ENCODE data around the gene MBD3.

The MBD3 gene

GRCh38 chr19:1593501-1593772, 772 bp upstream of the MBD3 start:
- Histone ChIP-seq H2BK5ac (ENCODE audit: low read length) (no peak overlapping the region), H3K14ac (ENCODE audit: low read length) (no peak overlapping the region), H3K18ac (ENCODE audit: low read length) (no peak overlapping the region), H3K9ac (ENCODE audit: low read depth, low read length, poor library complexity) (no peak overlapping the region), H2BK12ac (ENCODE audit: low read length) (peak overlapping the region; percentile 53), H4K8ac (ENCODE audit: low read depth, low read length) (no peak overlapping the region), H3K9me3 (replicated peaks in 1 of 2; ENCODE audit: control insufficient read depth in 2 of 2, insufficient read depth in 1 of 2, low read depth in 1 of 2, low read length in 2 of 2) (no peaks in the 10 kb centered on the region), H2BK120ac (ENCODE audit: low read depth, low read length) (no peak overlapping the region), H2AK5ac (ENCODE audit: low read depth, low read length) (peak overlapping the region; percentile 79), H3K4ac (ENCODE audit: low read length) (no peak overlapping the region), H3K27me3 (ENCODE audit: control insufficient read depth in 3 of 3, insufficient read depth in 3 of 3, low read depth in 1 of 3, low read length in 3 of 3) (no peaks in the 10 kb centered on the region), H3K4me3 (ENCODE audit: low read length in 2 of 2) (no peak overlapping the region), H4K91ac (ENCODE audit: low read depth, low read length, poor library complexity) (no peak overlapping the region), H3K4me1 (ENCODE audit: control insufficient read depth in 2 of 2, insufficient read depth in 1 of 2, low read depth in 1 of 2, low read length in 2 of 2) (peaks cover 10 to 14% of the 10 kb centered on the region in 2 donors), H3K36me3 (replicated peaks in 1 of 2; ENCODE audit: control insufficient read depth in 2 of 2, insufficient read depth in 2 of 2, low read length in 2 of 2) (peaks cover 15 to 59% of the 10 kb centered on the region in 2 donors), H2BK15ac (ENCODE audit: low read length) (no peak overlapping the region), H3K23ac (ENCODE audit: low read depth, low read length, poor library complexity) (no peak overlapping the region), H2AFZ (ENCODE audit: low read length) (no peak overlapping the region), H3K79me1 (ENCODE audit: low read depth, low read length) (peaks cover 7% of the 10 kb centered on the region), H3K27ac (replicated peaks; ENCODE audit: low read length) (no peak overlapping the region), H3K4me2 (ENCODE audit: insufficient read depth, low read length, poor library complexity, severe bottlenecking) (peak overlapping the region; percentile 71)
- no CpG with 5 or more reads among the region's 10 CpGs for WGBS, 2 donors (ENCODE audit: extremely low coverage in 2 of 2, insufficient read length in 2 of 2, insufficient replicate concordance in 1 of 2)
- no peak for DNase-seq (ENCODE audit: low spot score)

GRCh38 chr19:1592024-1592754, 476 bp downstream of the MBD3 start:
- peak overlapping the region; percentile 100 for H3K27ac ChIP-seq (replicated peaks; ENCODE audit: low read length)
- H3K4ac ChIP-seq (ENCODE audit: low read length), result peak overlapping the region; percentile 97
- DNase-seq (ENCODE audit: low spot score), result peak; percentile 89
- H3K36me3 ChIP-seq (replicated peaks in 1 of 2; ENCODE audit: control insufficient read depth in 2 of 2, insufficient read depth in 2 of 2, low read length in 2 of 2), result peaks cover 6 to 58% of the 10 kb centered on the region in 2 donors
- H2AFZ ChIP-seq (ENCODE audit: low read length), result peak overlapping the region; percentile 91
- no peaks in the 10 kb centered on the region for H3K9me3 ChIP-seq (replicated peaks in 1 of 2; ENCODE audit: control insufficient read depth in 2 of 2, insufficient read depth in 1 of 2, low read depth in 1 of 2, low read length in 2 of 2)
- peak overlapping the region; percentile 98 for H3K14ac ChIP-seq (ENCODE audit: low read length)
- H3K9ac ChIP-seq (ENCODE audit: low read depth, low read length, poor library complexity), result peak overlapping the region; percentile 93
- peaks cover 6% of the 10 kb centered on the region for H3K79me1 ChIP-seq (ENCODE audit: low read depth, low read length)
- H3K4me2 ChIP-seq (ENCODE audit: insufficient read depth, low read length, poor library complexity, severe bottlenecking), result peak overlapping the region; percentile 77
- H2BK15ac ChIP-seq (ENCODE audit: low read length), result no peak overlapping the region
- H3K18ac ChIP-seq (ENCODE audit: low read length), result peak overlapping the region; percentile 100
- H3K4me1 ChIP-seq (ENCODE audit: control insufficient read depth in 2 of 2, insufficient read depth in 1 of 2, low read depth in 1 of 2, low read length in 2 of 2), result peaks cover 10 to 14% of the 10 kb centered on the region in 2 donors
- peak overlapping the region; percentile 95 for H4K91ac ChIP-seq (ENCODE audit: low read depth, low read length, poor library complexity)
- H3K23ac ChIP-seq (ENCODE audit: low read depth, low read length, poor library complexity), result peak overlapping the region; percentile 100
- H3K27me3 ChIP-seq (ENCODE audit: control insufficient read depth in 3 of 3, insufficient read depth in 3 of 3, low read depth in 1 of 3, low read length in 3 of 3), result no peaks in the 10 kb centered on the region
- peak overlapping the region; percentile 90 to 93 for H3K4me3 ChIP-seq (ENCODE audit: low read length in 2 of 2)
- H2AK5ac ChIP-seq (ENCODE audit: low read depth, low read length), result peak overlapping the region; percentile 100
- H2BK5ac ChIP-seq (ENCODE audit: low read length), result peak overlapping the region; percentile 96
- H2BK12ac ChIP-seq (ENCODE audit: low read length), result no peak overlapping the region
- peak overlapping the region; percentile 100 for H4K8ac ChIP-seq (ENCODE audit: low read depth, low read length)
- no CpG with 5 or more reads among the region's 94 CpGs for WGBS, 2 donors (ENCODE audit: extremely low coverage in 2 of 2, insufficient read length in 2 of 2, insufficient replicate concordance in 1 of 2)
- H2BK120ac ChIP-seq (ENCODE audit: low read depth, low read length), result peak overlapping the region; percentile 92

GRCh38 chr19:1591421-1592023, 1.1 kb downstream of the MBD3 start:
- H2BK15ac ChIP-seq (ENCODE audit: low read length), result no peak overlapping the region
- H3K9ac ChIP-seq (ENCODE audit: low read depth, low read length, poor library complexity), result peak overlapping the region; percentile 93
- no peaks in the 10 kb centered on the region for H3K27me3 ChIP-seq (ENCODE audit: control insufficient read depth in 3 of 3, insufficient read depth in 3 of 3, low read depth in 1 of 3, low read length in 3 of 3)
- no CpG with 5 or more reads among the region's 31 CpGs for WGBS, 2 donors (ENCODE audit: extremely low coverage in 2 of 2, insufficient read length in 2 of 2, insufficient replicate concordance in 1 of 2)
- peak overlapping the region; percentile 81 for H2AFZ ChIP-seq (ENCODE audit: low read length)
- peak overlapping the region; percentile 90 to 93 for H3K4me3 ChIP-seq (ENCODE audit: low read length in 2 of 2)
- H3K18ac ChIP-seq (ENCODE audit: low read length), result peak overlapping the region; percentile 100
- no peak overlapping the region for H4K8ac ChIP-seq (ENCODE audit: low read depth, low read length)
- peak overlapping the region; percentile 92 for H2BK120ac ChIP-seq (ENCODE audit: low read depth, low read length)
- H3K79me1 ChIP-seq (ENCODE audit: low read depth, low read length), result peaks cover 6% of the 10 kb centered on the region
- H3K14ac ChIP-seq (ENCODE audit: low read length), result peak overlapping the region; percentile 98
- no peaks in the 10 kb centered on the region for H3K9me3 ChIP-seq (replicated peaks in 1 of 2; ENCODE audit: control insufficient read depth in 2 of 2, insufficient read depth in 1 of 2, low read depth in 1 of 2, low read length in 2 of 2)
- peaks cover 6 to 54% of the 10 kb centered on the region in 2 donors for H3K36me3 ChIP-seq (replicated peaks in 1 of 2; ENCODE audit: control insufficient read depth in 2 of 2, insufficient read depth in 2 of 2, low read length in 2 of 2)
- no peak overlapping the region for H2BK12ac ChIP-seq (ENCODE audit: low read length)
- peaks cover 10 to 14% of the 10 kb centered on the region in 2 donors for H3K4me1 ChIP-seq (ENCODE audit: control insufficient read depth in 2 of 2, insufficient read depth in 1 of 2, low read depth in 1 of 2, low read length in 2 of 2)
- H3K27ac ChIP-seq (replicated peaks; ENCODE audit: low read length), result peak overlapping the region; percentile 100
- peak overlapping the region; percentile 97 for H3K4ac ChIP-seq (ENCODE audit: low read length)
- no peak for DNase-seq (ENCODE audit: low spot score)
- H3K23ac ChIP-seq (ENCODE audit: low read depth, low read length, poor library complexity), result peak overlapping the region; percentile 100
- H2AK5ac ChIP-seq (ENCODE audit: low read depth, low read length), result peak overlapping the region; percentile 100
- H3K4me2 ChIP-seq (ENCODE audit: insufficient read depth, low read length, poor library complexity, severe bottlenecking), result peak overlapping the region; percentile 77
- peak overlapping the region; percentile 96 for H2BK5ac ChIP-seq (ENCODE audit: low read length)
- peak overlapping the region; percentile 95 for H4K91ac ChIP-seq (ENCODE audit: low read depth, low read length, poor library complexity)

DNA sequence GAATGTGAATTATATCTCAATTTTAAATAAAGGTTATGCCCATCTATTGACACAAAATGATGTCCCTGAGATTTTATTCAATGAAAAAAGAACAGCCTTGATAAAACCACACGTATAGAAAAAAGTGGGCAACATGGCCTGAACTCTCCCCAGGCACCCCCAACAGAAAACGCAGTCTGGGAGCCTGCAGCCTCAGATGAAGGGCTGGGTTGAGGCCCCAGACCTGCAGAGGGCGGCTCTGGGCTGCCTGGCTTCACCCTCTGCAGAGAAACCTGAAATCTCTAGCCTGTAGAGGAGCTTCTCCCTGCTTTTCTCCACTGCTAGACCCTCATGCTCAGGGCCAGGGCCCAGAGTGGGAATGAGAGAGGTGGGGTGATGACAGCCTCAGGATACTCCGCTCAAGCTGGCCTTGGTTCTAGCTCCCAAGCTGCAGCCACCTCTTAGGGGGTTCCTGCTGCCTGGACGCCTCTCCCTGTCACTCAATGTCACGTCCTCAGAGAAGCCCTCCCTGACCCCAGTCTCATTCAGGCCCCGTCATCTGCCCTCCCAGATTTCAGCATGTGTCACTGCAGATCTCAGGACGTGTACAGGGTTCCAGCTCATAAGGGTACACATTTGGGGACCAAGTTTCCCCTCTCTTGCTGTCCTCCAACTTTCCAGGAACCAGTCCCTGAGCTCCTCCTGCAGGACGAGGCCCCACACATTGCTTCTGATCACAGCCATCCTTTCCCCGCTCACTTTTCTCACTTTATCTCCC, 1.8 kb downstream of the MBD3 start:
- Histone ChIP-seq H4K91ac (ENCODE audit: low read depth, low read length, poor library complexity) (no peak overlapping the region), H3K14ac (ENCODE audit: low read length) (peak overlapping the region; percentile 14), H3K18ac (ENCODE audit: low read length) (peak overlapping the region; percentile 83), H4K8ac (ENCODE audit: low read depth, low read length) (no peak overlapping the region), H3K27ac (replicated peaks; ENCODE audit: low read length) (peak overlapping the region; percentile 50), H3K79me1 (ENCODE audit: low read depth, low read length) (peaks cover 13% of the 10 kb centered on the region), H2BK120ac (ENCODE audit: low read depth, low read length) (no peak overlapping the region), H3K9me3 (replicated peaks in 1 of 2; ENCODE audit: control insufficient read depth in 2 of 2, insufficient read depth in 1 of 2, low read depth in 1 of 2, low read length in 2 of 2) (peaks cover 2 to 3% of the 10 kb centered on the region in 2 donors), H3K4me2 (ENCODE audit: insufficient read depth, low read length, poor library complexity, severe bottlenecking) (peak overlapping the region; percentile 77), H2BK15ac (ENCODE audit: low read length) (no peak overlapping the region), H3K23ac (ENCODE audit: low read depth, low read length, poor library complexity) (peak overlapping the region; percentile 49), H3K36me3 (replicated peaks in 1 of 2; ENCODE audit: control insufficient read depth in 2 of 2, insufficient read depth in 2 of 2, low read length in 2 of 2) (peaks cover 7 to 58% of the 10 kb centered on the region in 2 donors), H3K4me3 (ENCODE audit: low read length in 2 of 2) (peak overlapping the region; percentile 90 to 93), H3K9ac (ENCODE audit: low read depth, low read length, poor library complexity) (peak overlapping the region; percentile 88), H3K4ac (ENCODE audit: low read length) (no peak overlapping the region), H2BK5ac (ENCODE audit: low read length) (no peak overlapping the region), H3K4me1 (ENCODE audit: control insufficient read depth in 2 of 2, insufficient read depth in 1 of 2, low read depth in 1 of 2, low read length in 2 of 2) (peaks cover 10 to 14% of the 10 kb centered on the region in 2 donors), H3K27me3 (ENCODE audit: control insufficient read depth in 3 of 3, insufficient read depth in 3 of 3, low read depth in 1 of 3, low read length in 3 of 3) (no peaks in the 10 kb centered on the region), H2BK12ac (ENCODE audit: low read length) (no peak overlapping the region), H2AFZ (ENCODE audit: low read length) (no peak overlapping the region), H2AK5ac (ENCODE audit: low read depth, low read length) (peak overlapping the region; percentile 100)
- WGBS, 2 donors (ENCODE audit: extremely low coverage in 2 of 2, insufficient read length in 2 of 2, insufficient replicate concordance in 1 of 2), result no CpG with 5 or more reads among the region's 10 CpGs
- no peak for DNase-seq (ENCODE audit: low spot score)

Data from neuronal stem cell (in vitro differentiated cells).